WTC11 (cell line): ENCODE measurements around the gene PLBD2. TPM values are rescaled to one million over a fixed set of nuclear protein-coding genes. Genes with fewer than 3 reads are reported as not detected.

Experiments
- ATAC-seq: fragments of 200-7000 bp; cut with Tn5 transposase; 2 replicates; pipeline ENCODE4 v1.10.0; 2021; ENCODE audit warnings: mild to moderate bottlenecking, moderate library complexity
- CTCF ChIA-PET: fragments of 300-600 bp; sonication (Branson Sonifier 250); formaldehyde crosslinking; loops from one replicate; lab custom pipeline; 2021; ENCODE audit warnings: antibody characterized with exemption; lab: Charles Lee
- POLR2A ChIA-PET: fragments of 350-600 bp; sonication (Branson Sonifier 250); formaldehyde crosslinking; loops from one replicate; lab custom pipeline; 2021; ENCODE audit warnings: antibody characterized with exemption; lab: Charles Lee
- DNase-seq: peaks from one replicate; pipeline ENCODE4 v3.0.0; 2021; ENCODE audit warnings: low spot score
- H3K27ac Mint-ChIP-seq: 2 replicates; pipeline ENCODE4 v1.8.0; 2021; ENCODE audit warnings: mixed read lengths
- H3K27me3 Mint-ChIP-seq: 2 replicates; pipeline ENCODE4 v1.8.0; 2021; ENCODE audit warnings: low read depth, mild to moderate bottlenecking, moderate library complexity, mixed read lengths
- H3K36me3 Mint-ChIP-seq: 2 replicates; pipeline ENCODE4 v1.8.0; 2021; ENCODE audit warnings: mixed read lengths
- H3K4me1 Mint-ChIP-seq: 2 replicates; pipeline ENCODE4 v1.8.0; 2022; ENCODE audit warnings: mixed read lengths
- H3K4me3 Mint-ChIP-seq: 2 replicates; pipeline ENCODE4 v1.8.0; 2021; ENCODE audit warnings: mild to moderate bottlenecking, moderate library complexity, mixed read lengths
- H3K9me3 Mint-ChIP-seq: 2 replicates; pipeline ENCODE4 v1.8.0; 2021; ENCODE audit warnings: mixed read lengths
- CDX4 ChIP-seq: fragments of 250-450 bp; sonication (Bioruptor Pico); IDR thresholded peaks from 2 replicates; pipeline ENCODE4 v1.9.0; 2021; ENCODE audit warnings: moderate library complexity, mild to moderate bottlenecking, inconsistent platforms, borderline replicate concordance
- ELF4 ChIP-seq: sonication (generic); formaldehyde crosslinking; IDR thresholded peaks from 2 replicates; pipeline ENCODE4 v1.8.1; 2022; ENCODE audit warnings: low read depth, mild to moderate bottlenecking, moderate library complexity, missing genetic modification reagents
- EMX1 ChIP-seq: fragments of 250-450 bp; sonication (Bioruptor Pico); IDR thresholded peaks from 2 replicates; pipeline ENCODE4 v1.8.0; 2021; ENCODE audit warnings: mild to moderate bottlenecking
- GTF2I ChIP-seq: fragments of 250-450 bp; sonication (Bioruptor Pico); conservative IDR thresholded peaks from 2 replicates; pipeline ENCODE4 v1.4.0; 2021; ENCODE audit warnings: mild to moderate bottlenecking
- IRF1 ChIP-seq: sonication (generic); formaldehyde crosslinking; IDR thresholded peaks from 2 replicates; pipeline ENCODE4 v1.8.0; 2023; ENCODE audit warnings: missing genetic modification reagents
- MAX ChIP-seq: sonication (generic); formaldehyde crosslinking; IDR thresholded peaks from 2 replicates; pipeline ENCODE4 v1.8.0; 2022; ENCODE audit warnings: mild to moderate bottlenecking, missing genetic modification reagents
- NFE2L1 ChIP-seq: sonication (generic); formaldehyde crosslinking; IDR thresholded peaks from 2 replicates; pipeline ENCODE4 v1.8.1; 2023; ENCODE audit warnings: missing genetic modification reagents
- NFYB ChIP-seq: sonication (generic); formaldehyde crosslinking; conservative IDR thresholded peaks from 2 replicates; pipeline ENCODE4 v1.8.0; 2022; ENCODE audit warnings: low read depth, missing genetic modification reagents
- NR2C2 ChIP-seq: sonication (generic); formaldehyde crosslinking; IDR thresholded peaks from 2 replicates; pipeline ENCODE4 v1.8.0; 2022; ENCODE audit warnings: mild to moderate bottlenecking, missing genetic modification reagents
- OVOL2 ChIP-seq: fragments of 250-450 bp; sonication (Bioruptor Pico); IDR thresholded peaks from 2 replicates; pipeline ENCODE4 v1.9.0; 2021; ENCODE audit warnings: mild to moderate bottlenecking, borderline replicate concordance
- TEAD1 ChIP-seq: sonication (generic); formaldehyde crosslinking; IDR thresholded peaks from 2 replicates; pipeline ENCODE4 v1.8.0; 2022; ENCODE audit warnings: mild to moderate bottlenecking, missing genetic modification reagents
- ZMAT4 ChIP-seq: fragments of 250-450 bp; sonication (Bioruptor Pico); IDR thresholded peaks from 2 replicates; pipeline ENCODE4 v1.9.0; 2021; ENCODE audit warnings: mild to moderate bottlenecking
- ZNF121 ChIP-seq: sonication (generic); formaldehyde crosslinking; IDR thresholded peaks from 2 replicates; pipeline ENCODE4 v1.8.0; 2023; ENCODE audit warnings: missing genetic modification reagents
- ZNF232 ChIP-seq: sonication (generic); formaldehyde crosslinking; IDR thresholded peaks from 2 replicates; pipeline ENCODE4 v1.8.0; 2022; ENCODE audit warnings: mild to moderate bottlenecking, missing genetic modification reagents
- total RNA-seq: library from RNA; stranded (reverse); gene quantifications from 3 replicates; pipeline ENCODE4 v1.2.3, GENCODE V29; 2021
- TF ChIP-seq, protein P1 (sequence below): sonication (generic); formaldehyde crosslinking; IDR thresholded peaks from 2 replicates; pipeline ENCODE4 v1.8.1; 2022; ENCODE audit warnings: mild to moderate bottlenecking, missing genetic modification reagents, moderate library complexity, borderline replicate concordance
- TF ChIP-seq, protein P2 (sequence below): sonication (generic); formaldehyde crosslinking; IDR thresholded peaks from 2 replicates; pipeline ENCODE4 v1.8.1; 2022; ENCODE audit warnings: missing genetic modification reagents, borderline replicate concordance
- TF ChIP-seq, protein P3 (sequence below): fragments of 250-450 bp; sonication (Bioruptor Pico); IDR thresholded peaks from 2 replicates; pipeline ENCODE4 v1.9.0; 2021; ENCODE audit warnings: mild to moderate bottlenecking

The PLBD2 gene
- total RNA-seq, 1 experiment from 2014 or later, result 34.8 TPM

GRCh38 chr12:113322343-113322742, 36.0 kb upstream of the PLBD2 start:
- no peak overlapping the region for H3K4me3 Mint-ChIP-seq
- CTCF ChIA-PET, result interaction anchor here (1.0 kb wide), 1 partner anchor 103 kb away, joined by 3 read pairs; no protein-coding TSS in a partner anchor

DNA sequence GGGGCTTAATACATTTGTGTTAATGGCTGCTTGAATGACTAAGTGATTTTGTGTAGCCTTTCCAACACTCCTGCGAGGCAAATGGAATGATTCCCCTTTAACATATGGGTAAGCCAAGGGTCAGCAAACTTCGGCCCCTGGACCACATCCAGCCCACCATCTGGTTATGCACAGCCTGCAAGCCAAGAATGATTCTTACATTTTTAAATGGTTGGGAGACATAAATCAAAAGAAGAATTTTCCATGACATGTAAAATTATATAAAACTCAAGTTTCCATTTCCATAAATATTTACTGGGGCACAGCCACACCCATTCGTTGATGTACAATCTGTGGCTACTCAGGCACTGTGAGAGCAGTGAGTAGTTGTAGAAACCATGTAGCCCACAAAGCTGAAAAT, 32.5 kb upstream of the PLBD2 start:
- ATAC-seq (no peak), DNase-seq (no peak)
- CTCF ChIA-PET, result interaction anchor here (0.8 to 1.8 kb wide), 3 partner anchors 9 to 100 kb away, joined by 4 to 12 read pairs (median 9); partner anchors contain the start of gene SLC8B1
- Mint-ChIP-seq H3K9me3 (no peaks in the 10 kb centered on the region; the same call in 1 of the 2 replicates), H3K36me3 (peaks cover 10% of the 10 kb centered on the region), H3K4me1 (0 out of 2 replicates have a peak, but pooled peaks cover 2% of the 10 kb centered on the region), H3K27me3 (no peaks in the 10 kb centered on the region), H3K27ac (no peak overlapping the region), H3K4me3 (no peak overlapping the region)
- POLR2A ChIA-PET, result interaction anchor here (1.6 kb wide), 1 partner anchor 9 kb away, joined by 5 read pairs; no protein-coding TSS in a partner anchor
- TF ChIP-seq TEAD1 (no peak), ZNF232 (CRISPR knock-in tag) (no peak), ELF4 (CRISPR knock-in tag) (no peak), IRF1 (CRISPR knock-in tag) (no peak), NFYB (no peak), NFE2L1 (CRISPR knock-in tag) (no peak), MAX (CRISPR knock-in tag) (no peak), GTF2I (CRISPR knock-in tag) (no peak), CDX4 (CRISPR knock-in tag) (no peak), OVOL2 (CRISPR knock-in tag) (no peak), ZNF121 (CRISPR knock-in tag) (no peak)

More at GRCh38 chr12:113322343-113322742, 36.0 kb upstream of the PLBD2 start:
- H3K4me1 Mint-ChIP-seq, result 0 out of 2 replicates have a peak, but pooled peaks cover 2% of the 10 kb centered on the region
- no peak overlapping the region for H3K27ac Mint-ChIP-seq
- ATAC-seq, result no peak
- no peak for DNase-seq
- peaks cover 12% of the 10 kb centered on the region for H3K9me3 Mint-ChIP-seq
- H3K27me3 Mint-ChIP-seq, result no peaks in the 10 kb centered on the region
- TF ChIP-seq NR2C2 (CRISPR knock-in tag) (no peak), ZNF121 (CRISPR knock-in tag) (no peak), ELF4 (CRISPR knock-in tag) (no peak), EMX1 (CRISPR knock-in tag) (no peak), ZMAT4 (CRISPR knock-in tag) (no peak)
- TF ChIP-seq, protein P1, sequence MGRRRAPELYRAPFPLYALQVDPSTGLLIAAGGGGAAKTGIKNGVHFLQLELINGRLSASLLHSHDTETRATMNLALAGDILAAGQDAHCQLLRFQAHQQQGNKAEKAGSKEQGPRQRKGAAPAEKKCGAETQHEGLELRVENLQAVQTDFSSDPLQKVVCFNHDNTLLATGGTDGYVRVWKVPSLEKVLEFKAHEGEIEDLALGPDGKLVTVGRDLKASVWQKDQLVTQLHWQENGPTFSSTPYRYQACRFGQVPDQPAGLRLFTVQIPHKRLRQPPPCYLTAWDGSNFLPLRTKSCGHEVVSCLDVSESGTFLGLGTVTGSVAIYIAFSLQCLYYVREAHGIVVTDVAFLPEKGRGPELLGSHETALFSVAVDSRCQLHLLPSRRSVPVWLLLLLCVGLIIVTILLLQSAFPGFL, result no peak
- TF ChIP-seq, protein P2, sequence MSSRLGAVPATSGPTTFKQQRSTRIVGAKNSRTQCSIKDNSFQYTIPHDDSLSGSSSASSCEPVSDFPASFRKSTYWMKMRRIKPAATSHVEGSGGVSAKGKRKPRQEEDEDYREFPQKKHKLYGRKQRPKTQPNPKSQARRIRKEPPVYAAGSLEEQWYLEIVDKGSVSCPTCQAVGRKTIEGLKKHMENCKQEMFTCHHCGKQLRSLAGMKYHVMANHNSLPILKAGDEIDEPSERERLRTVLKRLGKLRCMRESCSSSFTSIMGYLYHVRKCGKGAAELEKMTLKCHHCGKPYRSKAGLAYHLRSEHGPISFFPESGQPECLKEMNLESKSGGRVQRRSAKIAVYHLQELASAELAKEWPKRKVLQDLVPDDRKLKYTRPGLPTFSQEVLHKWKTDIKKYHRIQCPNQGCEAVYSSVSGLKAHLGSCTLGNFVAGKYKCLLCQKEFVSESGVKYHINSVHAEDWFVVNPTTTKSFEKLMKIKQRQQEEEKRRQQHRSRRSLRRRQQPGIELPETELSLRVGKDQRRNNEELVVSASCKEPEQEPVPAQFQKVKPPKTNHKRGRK, result no peak
- TF ChIP-seq, protein P3, sequence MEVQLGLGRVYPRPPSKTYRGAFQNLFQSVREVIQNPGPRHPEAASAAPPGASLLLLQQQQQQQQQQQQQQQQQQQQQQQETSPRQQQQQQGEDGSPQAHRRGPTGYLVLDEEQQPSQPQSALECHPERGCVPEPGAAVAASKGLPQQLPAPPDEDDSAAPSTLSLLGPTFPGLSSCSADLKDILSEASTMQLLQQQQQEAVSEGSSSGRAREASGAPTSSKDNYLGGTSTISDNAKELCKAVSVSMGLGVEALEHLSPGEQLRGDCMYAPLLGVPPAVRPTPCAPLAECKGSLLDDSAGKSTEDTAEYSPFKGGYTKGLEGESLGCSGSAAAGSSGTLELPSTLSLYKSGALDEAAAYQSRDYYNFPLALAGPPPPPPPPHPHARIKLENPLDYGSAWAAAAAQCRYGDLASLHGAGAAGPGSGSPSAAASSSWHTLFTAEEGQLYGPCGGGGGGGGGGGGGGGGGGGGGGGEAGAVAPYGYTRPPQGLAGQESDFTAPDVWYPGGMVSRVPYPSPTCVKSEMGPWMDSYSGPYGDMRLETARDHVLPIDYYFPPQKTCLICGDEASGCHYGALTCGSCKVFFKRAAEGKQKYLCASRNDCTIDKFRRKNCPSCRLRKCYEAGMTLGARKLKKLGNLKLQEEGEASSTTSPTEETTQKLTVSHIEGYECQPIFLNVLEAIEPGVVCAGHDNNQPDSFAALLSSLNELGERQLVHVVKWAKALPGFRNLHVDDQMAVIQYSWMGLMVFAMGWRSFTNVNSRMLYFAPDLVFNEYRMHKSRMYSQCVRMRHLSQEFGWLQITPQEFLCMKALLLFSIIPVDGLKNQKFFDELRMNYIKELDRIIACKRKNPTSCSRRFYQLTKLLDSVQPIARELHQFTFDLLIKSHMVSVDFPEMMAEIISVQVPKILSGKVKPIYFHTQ (CRISPR knock-in tag), result no peak
- H3K36me3 Mint-ChIP-seq, result peaks cover 18% of the 10 kb centered on the region
- POLR2A ChIA-PET, result no interaction called here
